ENCODE data around the gene TP53I11.

Gene TP53I11

DNA sequence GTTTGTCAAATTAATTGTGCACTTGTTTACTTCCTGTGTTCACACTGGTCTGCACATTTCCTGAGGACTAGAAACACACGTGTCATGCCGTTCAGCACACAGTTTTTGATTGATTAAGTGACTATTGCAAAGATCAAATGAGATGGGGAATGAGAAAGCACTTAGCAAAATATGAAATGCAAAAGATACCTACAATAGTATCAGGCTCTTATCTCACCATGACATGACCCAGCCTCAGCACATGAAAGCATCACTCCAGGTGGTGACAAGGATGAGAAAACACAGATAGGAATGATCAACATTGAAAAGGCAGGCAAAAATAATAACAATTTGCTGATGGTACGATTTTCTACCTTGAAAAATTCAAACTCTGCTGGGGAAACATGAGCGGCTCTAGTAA is 42.1 kb upstream of the TP53I11 start:
- FAIRE-seq (no peak), DNase-seq (ENCODE audit: insufficient read length, low spot score) (no peak)
- TF ChIP-seq, protein P1, sequence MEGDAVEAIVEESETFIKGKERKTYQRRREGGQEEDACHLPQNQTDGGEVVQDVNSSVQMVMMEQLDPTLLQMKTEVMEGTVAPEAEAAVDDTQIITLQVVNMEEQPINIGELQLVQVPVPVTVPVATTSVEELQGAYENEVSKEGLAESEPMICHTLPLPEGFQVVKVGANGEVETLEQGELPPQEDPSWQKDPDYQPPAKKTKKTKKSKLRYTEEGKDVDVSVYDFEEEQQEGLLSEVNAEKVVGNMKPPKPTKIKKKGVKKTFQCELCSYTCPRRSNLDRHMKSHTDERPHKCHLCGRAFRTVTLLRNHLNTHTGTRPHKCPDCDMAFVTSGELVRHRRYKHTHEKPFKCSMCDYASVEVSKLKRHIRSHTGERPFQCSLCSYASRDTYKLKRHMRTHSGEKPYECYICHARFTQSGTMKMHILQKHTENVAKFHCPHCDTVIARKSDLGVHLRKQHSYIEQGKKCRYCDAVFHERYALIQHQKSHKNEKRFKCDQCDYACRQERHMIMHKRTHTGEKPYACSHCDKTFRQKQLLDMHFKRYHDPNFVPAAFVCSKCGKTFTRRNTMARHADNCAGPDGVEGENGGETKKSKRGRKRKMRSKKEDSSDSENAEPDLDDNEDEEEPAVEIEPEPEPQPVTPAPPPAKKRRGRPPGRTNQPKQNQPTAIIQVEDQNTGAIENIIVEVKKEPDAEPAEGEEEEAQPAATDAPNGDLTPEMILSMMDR (IDR thresholded peaks at IDR 0.05; ENCODE audit: insufficient read depth, missing control alignments), result no peak

- DNase-seq (ENCODE audit: insufficient read length, low spot score), result no peak
- FAIRE-seq, result no peak
- TF ChIP-seq, protein P1 (IDR thresholded peaks at IDR 0.05; ENCODE audit: insufficient read depth, missing control alignments), result no peak
Measured at GRCh38 chr11:44992181-44992582, 41.5 kb upstream of the TP53I11 start.

DNA sequence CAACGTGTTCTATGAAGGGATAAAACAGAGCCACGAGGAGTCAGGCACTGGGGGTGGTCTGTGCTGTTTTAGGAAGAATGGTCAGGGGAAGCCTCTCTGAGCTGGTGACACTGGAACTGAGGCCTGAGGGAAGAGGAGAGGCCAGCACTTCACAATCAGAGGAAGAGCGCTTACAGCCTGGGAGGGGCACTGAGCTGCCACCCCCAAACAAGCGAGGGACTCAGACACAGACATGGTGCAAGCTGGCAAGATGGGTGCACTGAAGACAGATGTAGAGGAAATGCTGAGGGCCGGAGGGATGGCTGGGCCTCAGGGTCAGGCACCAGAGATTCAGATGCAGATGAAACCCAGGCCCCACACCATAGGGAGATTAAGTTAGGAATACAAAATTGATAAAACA is 40.0 kb upstream of the TP53I11 start:
- no peak for DNase-seq (ENCODE audit: insufficient read length, low spot score)
- TF ChIP-seq, protein P1 (IDR thresholded peaks at IDR 0.05; ENCODE audit: insufficient read depth, missing control alignments), result no peak
- FAIRE-seq, result no peak

GRCh38 chr11:44989831-44990566 is 39.3 kb upstream of the TP53I11 start:
- no peak for DNase-seq (ENCODE audit: insufficient read length, low spot score)
- FAIRE-seq, result no peak
- TF ChIP-seq, protein P1 (IDR thresholded peaks at IDR 0.05; ENCODE audit: insufficient read depth, missing control alignments), result no peak

DNA sequence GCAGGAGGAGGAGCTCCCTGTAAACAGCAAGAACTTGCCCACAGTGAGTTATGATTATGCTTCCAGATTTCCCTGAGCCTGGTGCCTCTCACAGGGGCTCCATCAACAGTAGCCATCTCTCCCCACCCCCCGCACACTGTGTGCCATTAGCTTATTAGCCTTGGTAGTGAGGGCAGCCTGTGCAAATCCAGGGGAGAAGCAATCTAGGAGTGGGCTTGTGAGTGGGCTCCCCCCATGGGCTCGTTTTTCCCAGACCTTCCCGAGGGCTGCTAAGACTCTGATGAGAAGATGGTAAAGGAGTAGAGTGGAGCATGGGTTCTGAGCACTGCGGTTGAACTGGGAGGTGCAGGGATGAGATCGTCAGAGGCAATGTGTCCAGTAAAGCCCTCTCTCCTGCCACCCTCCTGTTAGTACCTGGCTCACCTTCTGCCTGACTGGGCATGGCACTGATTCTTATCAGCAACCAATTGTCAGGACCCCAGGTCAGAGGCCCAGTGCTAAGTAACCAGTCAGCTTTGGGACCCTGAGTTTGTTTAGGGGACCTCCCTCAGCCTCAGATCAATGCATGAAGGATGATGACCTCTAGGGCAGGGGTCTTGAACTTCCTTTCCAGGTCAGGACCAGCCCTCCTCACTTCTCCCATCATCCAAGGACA is 38.4 kb upstream of the TP53I11 start:
- TF ChIP-seq, protein P1 (IDR thresholded peaks at IDR 0.05; ENCODE audit: insufficient read depth, missing control alignments), result no peak
- DNase-seq (ENCODE audit: insufficient read length, low spot score) (no peak), FAIRE-seq (no peak)

DNA sequence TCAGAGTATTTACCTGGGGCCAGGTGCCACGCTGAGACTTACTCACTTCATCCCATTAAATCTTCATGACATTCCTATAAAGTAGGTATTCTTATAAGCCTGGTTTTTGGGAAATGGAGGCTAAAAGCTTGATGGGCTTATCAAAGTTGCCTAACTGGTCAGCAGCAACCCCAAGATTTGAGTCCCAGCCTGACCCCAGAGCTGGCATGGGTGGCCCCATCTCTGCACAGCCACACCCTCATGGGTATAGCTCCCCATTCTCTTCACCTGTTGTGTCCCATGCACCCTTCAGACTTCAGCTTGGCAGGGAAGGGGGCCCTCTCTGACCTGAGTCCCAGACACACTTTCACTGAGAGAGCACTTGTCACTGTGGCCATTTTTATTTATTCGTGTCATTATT is 37.4 kb upstream of the TP53I11 start:
- no peak for DNase-seq (ENCODE audit: insufficient read length, low spot score)
- no peak for FAIRE-seq
- TF ChIP-seq, protein P1 (IDR thresholded peaks at IDR 0.05; ENCODE audit: insufficient read depth, missing control alignments), result no peak

- TF ChIP-seq, protein P1 (IDR thresholded peaks at IDR 0.05; ENCODE audit: insufficient read depth, missing control alignments), result no peak
- no peak for FAIRE-seq
- DNase-seq (ENCODE audit: insufficient read length, low spot score), result no peak
Measured at GRCh38 chr11:44987506-44987905, 36.8 kb upstream of the TP53I11 start.
